NOMO-1 (cell line): ENCODE data around the gene ADGRV1.
"Not testable (repeated sequence)": the region's sequence is repeated elsewhere in the genome, so short reads cannot be mapped to it uniquely, and the experiment has no call there.

ENCODE experiments used
- DNase-seq, 2 experiments: peaks; one replicate each; lab custom pipeline; 2025; ENCODE audit not compliant: unreplicated experiment in 2 of 2; lab: John Stamatoyannopoulos, UW

Gene ADGRV1

GRCh38 chr5:90803381-90803780 lies 244.8 kb downstream of the ADGRV1 start:
- DNase-seq = no peak

GRCh38 chr5:90803876-90804275 lies 245.3 kb downstream of the ADGRV1 start:
- no peak for DNase-seq

- DNase-seq = no peak
Measured at GRCh38 chr5:90807496-90807895, 248.9 kb downstream of the ADGRV1 start.

- DNase-seq = no peak
Measured at GRCh38 chr5:90809311-90810056, 250.9 kb downstream of the ADGRV1 start.

- no peak for DNase-seq
Measured at GRCh38 chr5:90810211-90810610, 251.6 kb downstream of the ADGRV1 start.

GRCh38 chr5:90813392-90813791 lies 254.8 kb downstream of the ADGRV1 start:
- no peak for DNase-seq

GRCh38 chr5:90822062-90822461 lies 263.5 kb downstream of the ADGRV1 start:
- not testable (repeated sequence) for DNase-seq

- peak in 1 of 2 experiments; percentile 13 for DNase-seq
Measured at GRCh38 chr5:90824436-90824835, 265.8 kb downstream of the ADGRV1 start.

- no peak for DNase-seq
Measured at GRCh38 chr5:90830058-90830457, 271.5 kb downstream of the ADGRV1 start.

GRCh38 chr5:90833753-90834152 lies 275.2 kb downstream of the ADGRV1 start:
- DNase-seq = no peak

GRCh38 chr5:90834711-90835110 lies 276.1 kb downstream of the ADGRV1 start:
- DNase-seq = no peak

- peak; percentile 43 to 69 for DNase-seq
Measured at GRCh38 chr5:90843443-90843842, 284.8 kb downstream of the ADGRV1 start.

- DNase-seq = no peak
Measured at GRCh38 chr5:90844931-90845330, 286.3 kb downstream of the ADGRV1 start.

GRCh38 chr5:90845723-90846554 lies 287.3 kb downstream of the ADGRV1 start:
- peak in 1 of 2 experiments; percentile 78 for DNase-seq

- DNase-seq = not testable (repeated sequence)
Measured at GRCh38 chr5:90847606-90848005, 289.0 kb downstream of the ADGRV1 start.

GRCh38 chr5:90849939-90850338 lies 291.3 kb downstream of the ADGRV1 start:
- no peak for DNase-seq

GRCh38 chr5:90852531-90852930 lies 293.9 kb downstream of the ADGRV1 start:
- DNase-seq = no peak

GRCh38 chr5:90853750-90854149 lies 295.2 kb downstream of the ADGRV1 start:
- no peak for DNase-seq

GRCh38 chr5:90854169-90854568 lies 295.6 kb downstream of the ADGRV1 start:
- peak in 1 of 2 experiments; percentile 10 for DNase-seq

- no peak for DNase-seq
Measured at GRCh38 chr5:90855296-90856010, 296.9 kb downstream of the ADGRV1 start.
